ENCODE results near the gene SMC5.
"Not testable (repeated sequence)": the region's sequence is repeated elsewhere in the genome, so short reads cannot be mapped to it uniquely, and the experiment has no call there.

Gene SMC5

GRCh38 chr9:70363760-70364159 is 105.0 kb downstream of the SMC5 start:
- DNase-seq (ENCODE audit: low read depth): no peak

DNA sequence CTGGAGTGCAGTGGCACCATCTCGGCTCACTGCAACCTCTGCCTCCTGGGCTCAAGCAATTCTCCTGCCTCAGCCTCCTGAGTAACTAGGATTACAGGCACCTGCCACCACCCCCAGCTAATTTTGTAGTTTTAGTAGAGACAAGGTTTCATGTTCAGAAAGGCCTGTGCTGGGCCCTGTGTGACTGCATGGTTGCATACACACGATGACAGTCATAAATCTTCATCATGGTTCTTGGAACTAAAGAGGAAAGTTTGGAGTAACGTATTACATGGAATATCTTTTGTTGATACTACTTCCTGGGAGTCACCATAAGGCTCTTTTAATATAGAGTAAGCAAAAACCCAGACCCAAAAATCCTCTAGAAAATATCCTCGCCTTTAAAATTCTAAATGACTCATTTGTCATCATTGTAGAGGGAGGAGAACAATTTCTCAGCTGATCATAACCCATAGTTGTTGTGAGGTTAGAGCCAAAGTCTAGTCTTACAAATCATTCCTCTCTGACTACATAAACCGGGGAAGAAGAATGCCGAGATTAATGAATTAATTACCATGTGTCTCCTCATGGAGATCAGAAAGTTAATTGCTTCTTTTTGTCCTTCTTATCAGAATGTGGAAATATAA is 108.6 kb downstream of the SMC5 start:
- DNase-seq (ENCODE audit: low read depth): no peak

DNA sequence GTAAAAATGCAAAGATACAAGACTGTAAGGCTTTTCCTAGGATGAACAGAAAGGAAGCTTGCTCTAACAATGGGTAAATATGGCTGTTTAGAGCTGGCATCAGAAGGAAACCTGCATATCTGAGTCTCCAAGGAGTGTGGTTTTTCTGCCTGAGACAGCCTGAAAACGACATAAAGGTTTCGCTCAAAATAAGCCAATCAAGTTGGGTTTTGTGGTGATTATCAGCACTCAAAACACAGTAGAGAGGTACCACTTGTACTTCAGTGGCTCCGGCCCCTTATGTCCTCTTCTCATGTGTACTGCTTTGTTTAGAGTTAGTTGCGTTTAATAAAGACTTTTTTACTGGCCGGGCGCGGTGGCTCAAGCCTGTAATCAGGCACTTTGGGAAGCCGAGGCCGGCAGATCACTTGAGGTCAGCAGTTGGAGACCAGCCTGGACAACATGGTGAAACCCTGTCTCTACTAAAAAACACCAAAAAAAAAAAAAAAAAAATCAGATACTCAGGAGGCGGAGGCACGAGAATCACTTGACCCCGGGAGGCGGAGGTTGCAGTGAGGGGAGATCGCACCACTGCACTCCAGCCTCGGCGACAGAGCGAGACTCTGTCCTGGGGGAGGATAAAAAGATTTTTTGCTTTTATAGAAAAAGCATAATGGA is 116.3 kb downstream of the SMC5 start:
- no peak for DNase-seq (ENCODE audit: low read depth)

DNA sequence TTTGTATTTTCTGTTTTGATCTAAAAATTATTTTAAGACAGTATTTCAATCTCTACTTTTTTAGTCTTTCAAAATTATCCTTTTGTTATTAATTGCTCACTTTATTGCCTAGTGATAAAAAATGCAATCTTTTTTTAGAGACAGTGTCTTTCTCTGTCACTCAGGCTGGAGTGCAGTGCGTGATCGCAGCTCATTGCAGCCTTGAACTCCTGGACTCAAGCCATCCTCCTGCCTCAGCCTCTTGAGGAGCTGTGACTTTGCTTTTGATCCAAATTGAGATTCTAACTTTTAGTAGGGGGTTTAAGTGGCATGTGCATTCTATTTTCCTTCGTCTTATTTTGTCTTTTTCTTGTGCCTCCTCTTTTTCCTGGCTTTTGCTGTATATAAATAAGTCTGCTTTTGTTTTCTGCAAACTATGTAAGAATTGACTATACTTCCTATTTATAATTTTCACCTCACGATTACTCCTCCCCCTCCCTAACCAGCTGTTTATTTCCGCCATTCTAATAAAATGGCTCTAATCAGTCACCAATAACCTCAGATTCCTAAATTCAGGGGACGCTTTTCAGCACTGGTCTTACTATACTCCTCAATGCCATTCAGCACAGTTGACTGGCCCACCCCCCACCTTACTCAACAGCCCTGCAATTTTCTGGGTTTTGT is 123.4 kb downstream of the SMC5 start:
- DNase-seq (ENCODE audit: low read depth): no peak

- DNase-seq (ENCODE audit: low read depth): no peak
Observed at GRCh38 chr9:70382709-70383605, 124.2 kb downstream of the SMC5 start.

DNA sequence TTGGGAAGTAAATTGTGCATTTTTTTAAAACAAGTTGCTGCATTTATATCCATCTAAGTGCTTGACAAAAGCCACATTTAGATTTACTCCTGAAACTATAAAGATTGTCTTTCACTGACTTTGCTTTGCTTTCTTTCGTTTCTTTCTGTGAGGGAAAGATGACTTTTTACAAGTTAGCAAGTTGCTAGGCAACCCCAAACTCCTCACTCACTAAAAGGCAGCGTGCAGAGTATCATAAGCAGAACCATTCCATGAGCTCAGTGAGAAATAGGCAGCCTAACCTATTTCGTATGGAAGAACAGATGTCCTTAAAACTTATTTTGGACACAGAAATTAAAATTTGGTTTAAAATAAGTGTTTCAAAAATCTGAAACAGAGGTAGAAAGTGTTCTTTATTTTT is 126.6 kb downstream of the SMC5 start:
- no peak for DNase-seq (ENCODE audit: low read depth)

DNA sequence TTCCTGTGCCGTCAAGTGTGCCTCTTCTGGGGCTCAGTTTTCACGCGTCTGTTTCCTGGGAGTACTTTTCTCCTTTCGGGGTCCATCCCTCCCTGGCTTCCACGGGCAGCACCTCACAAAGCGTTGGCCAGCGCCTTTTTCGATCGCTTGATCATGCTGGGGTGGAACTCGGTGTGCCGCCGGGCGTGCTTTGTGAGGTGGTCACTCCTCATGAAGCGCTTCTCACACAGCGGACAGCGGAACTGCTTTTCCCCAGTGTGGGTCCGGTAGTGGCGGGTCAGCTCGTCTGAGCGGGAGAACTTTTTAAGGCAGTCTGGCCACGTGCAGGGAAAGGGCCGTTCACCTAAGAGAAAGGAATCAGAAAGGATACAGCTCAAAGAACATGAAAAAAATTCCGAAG is 128.9 kb downstream of the SMC5 start:
- no peak for DNase-seq (ENCODE audit: low read depth)

DNA sequence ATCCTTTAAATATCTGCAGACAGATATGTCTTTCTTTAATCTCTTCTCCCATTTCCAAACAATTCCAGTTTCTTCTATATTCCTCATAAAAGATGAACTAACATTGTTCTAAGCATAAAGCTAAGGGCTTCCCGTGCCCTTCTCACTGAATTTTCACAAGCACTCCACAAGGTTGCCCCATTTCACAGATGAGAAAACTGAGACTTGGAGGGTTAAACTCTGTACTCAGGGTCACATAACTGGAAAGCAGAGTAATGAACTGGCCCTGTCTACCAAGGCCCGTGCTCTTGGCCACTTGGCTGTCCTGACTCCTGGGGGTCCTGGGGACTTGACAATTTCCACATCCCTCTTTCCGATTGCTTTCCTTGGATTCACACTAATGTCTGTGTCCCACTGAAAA is 130.4 kb downstream of the SMC5 start:
- DNase-seq (ENCODE audit: low read depth): no peak

DNA sequence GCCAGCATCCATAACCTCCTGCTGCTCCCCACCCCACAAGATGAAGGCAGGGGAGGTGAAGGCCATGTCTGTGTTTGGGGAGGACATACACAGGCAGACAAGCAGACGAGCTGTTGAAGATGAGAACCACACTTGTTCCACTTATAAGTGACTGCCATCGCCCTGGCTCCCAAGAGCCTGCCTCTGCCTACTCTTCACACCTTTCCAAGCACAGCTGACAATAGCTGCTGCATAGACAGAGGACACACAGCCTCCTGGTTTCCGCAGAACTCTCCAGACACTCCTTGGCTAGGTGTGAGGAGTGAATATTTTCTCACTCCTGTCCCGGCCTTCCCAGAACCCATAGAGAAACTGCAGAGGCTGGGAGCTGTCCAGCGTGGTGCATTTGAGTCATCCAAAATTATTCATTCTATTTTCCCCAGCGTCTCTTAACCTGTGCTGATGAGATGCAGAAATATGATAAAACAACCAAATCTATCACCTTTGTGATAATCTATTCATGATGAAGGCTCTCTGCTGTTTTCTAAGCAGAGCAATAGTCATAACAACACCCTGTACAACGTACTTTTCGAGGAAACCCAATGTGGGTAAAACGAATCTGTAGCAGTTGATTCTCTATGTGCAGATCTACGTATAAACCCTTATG is 131.0 kb downstream of the SMC5 start:
- DNase-seq (ENCODE audit: low read depth): no peak

DNA sequence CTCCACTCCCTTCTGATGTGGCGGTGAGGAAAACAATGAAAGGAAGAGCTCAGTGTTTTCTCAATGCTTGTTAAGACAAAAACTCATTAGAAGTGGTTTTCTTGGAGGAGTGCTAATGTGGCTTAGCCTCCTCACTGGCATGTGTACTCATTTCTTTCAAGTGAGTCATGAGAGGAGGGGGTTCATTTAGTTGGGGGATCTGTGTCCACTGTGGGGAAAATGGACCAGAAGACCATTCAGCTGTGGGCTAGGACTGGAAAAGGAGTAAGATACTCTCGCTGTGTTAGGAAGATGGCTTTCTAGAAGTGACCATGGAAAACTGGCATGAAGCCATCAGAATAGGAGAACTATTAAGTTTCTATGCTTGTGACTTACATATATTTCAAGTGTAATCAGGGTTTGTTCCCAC is 132.2 kb downstream of the SMC5 start:
- DNase-seq (ENCODE audit: low read depth): no peak

DNA sequence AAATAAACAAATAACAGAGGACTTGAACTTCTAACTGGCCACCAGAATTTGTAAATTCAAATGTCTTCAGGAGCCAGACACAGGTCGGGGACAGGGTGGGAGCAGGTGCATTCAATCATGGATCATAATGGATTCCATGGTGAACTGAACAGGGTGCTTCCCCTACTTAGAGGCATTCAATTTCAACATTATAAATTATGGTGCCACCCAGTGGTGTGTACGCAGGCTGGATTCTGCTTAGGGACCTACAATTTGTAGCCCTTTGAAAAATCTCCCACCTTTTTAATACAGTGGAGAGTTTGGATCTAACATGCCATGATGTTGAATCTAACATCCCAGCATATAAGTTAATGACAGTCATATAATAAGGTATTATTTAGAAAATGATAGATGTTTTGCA is 133.4 kb downstream of the SMC5 start:
- no peak for DNase-seq (ENCODE audit: low read depth)

DNA sequence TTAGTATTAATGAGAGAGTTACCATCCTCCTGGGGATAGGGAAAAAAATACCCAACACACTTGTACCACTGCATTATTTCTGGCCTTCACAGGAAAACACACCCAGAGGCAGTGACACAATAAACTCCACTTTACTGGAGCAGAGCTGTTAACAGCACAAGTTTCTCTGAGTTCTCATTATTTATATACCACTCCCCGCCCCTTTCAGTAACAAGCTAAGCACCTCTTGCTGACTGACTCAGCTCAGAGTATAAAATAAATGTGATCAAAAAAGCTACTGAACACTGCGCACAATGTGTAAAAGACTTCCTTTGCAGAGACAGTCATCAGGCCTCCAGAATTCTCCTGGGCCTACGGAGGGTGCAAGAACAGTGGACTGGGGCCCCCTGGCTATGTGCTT is 134.1 kb downstream of the SMC5 start:
- DNase-seq (ENCODE audit: low read depth): no peak

GRCh38 chr9:70395652-70396051 is 136.9 kb downstream of the SMC5 start:
- DNase-seq (ENCODE audit: low read depth): no peak

DNA sequence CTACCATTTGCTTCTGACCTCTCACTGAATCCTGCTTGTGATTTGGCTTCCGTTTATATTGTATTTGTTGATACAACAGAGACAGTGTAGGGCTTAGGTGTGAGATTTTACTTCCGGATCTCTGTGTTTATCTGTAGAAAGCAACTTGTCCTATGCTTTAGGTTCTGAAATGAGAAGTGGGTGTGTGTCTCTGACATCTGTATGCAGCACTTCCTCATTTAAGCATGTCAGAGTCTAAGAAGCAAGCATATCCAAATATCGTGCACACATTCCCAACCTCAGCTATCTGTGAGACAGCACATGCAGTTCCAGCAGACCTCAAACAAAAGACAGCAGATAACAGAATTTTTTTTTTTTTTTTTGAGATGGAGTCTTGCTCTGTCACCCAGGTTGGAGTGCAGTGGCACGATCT is 139.4 kb downstream of the SMC5 start:
- DNase-seq (ENCODE audit: low read depth): no peak

- no peak for DNase-seq (ENCODE audit: low read depth)
Observed at GRCh38 chr9:70399141-70399540, 140.4 kb downstream of the SMC5 start.

DNA sequence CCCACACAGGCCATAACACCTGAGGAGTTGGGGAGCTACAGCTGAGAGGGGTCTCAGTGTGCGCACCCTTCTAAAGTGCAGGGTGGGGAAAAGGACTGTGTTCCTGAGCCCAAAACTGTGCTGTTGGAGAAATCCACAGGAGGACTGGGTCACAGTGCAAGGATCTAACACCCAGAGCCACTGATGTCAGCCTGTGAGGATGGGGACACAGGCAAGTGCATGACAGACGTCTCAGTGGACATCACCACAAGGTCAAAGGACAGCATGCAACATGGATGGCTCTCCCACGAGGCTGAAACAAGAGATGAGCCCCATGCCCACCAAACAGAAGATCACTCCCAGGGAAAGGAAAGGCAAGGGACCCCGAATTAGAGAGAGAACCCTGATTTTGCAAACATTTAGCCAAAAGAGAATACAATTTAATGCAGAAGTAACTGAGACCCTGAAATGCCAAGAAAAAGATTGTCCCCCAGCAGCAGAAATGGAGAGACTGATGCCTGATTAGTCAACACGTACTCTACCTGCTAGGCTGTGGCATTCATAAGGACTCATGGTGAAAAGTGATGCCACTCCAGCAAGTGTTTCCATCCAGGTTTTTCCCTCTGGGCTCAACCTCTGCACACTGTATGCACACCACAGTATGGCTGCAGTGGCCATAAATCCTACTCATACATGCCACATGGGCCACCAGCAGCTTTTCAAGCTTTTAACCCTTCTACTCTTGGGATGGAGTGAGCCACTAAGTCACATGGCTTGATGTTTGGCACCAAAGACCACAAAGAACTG is 141.5 kb downstream of the SMC5 start:
- no peak for DNase-seq (ENCODE audit: low read depth)

GRCh38 chr9:70401241-70401640 is 142.5 kb downstream of the SMC5 start:
- not testable (repeated sequence) for DNase-seq (ENCODE audit: low read depth)

- no peak for DNase-seq (ENCODE audit: low read depth)
Observed at GRCh38 chr9:70402213-70402612, 143.4 kb downstream of the SMC5 start.

- DNase-seq (ENCODE audit: low read depth): no peak
Observed at GRCh38 chr9:70403166-70403565, 144.4 kb downstream of the SMC5 start.

DNA sequence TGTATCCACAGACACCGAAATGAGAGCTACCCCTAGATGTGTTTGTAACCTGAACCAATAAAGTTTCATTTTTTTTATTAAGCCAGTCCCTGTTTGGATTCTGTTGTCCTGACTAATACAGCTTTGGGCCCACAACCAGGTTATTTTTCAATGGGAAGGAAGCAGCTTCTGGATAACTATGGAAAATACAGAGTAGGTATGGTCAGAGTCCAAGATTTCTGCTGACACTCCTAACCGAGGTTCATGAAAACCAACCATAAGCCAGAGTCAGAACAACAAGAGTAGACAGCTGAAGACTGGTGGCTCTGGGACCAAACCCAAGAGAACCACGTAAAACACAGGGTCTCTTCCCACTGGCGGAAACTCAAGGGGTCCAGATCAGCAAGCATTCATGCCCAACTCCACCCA is 144.8 kb downstream of the SMC5 start:
- DNase-seq (ENCODE audit: low read depth): no peak

- DNase-seq (ENCODE audit: low read depth): no peak
Observed at GRCh38 chr9:70404261-70404660, 145.5 kb downstream of the SMC5 start.
